ENCODE measurements around the gene CTSZ. TPM values are rescaled to one million over a fixed set of nuclear protein-coding genes. Genes with fewer than 3 reads are reported as not detected.
A peak's percentile ranks its signal among the peaks of the same experiment; 100 is the strongest.
"Not testable (repeated sequence)": the region's sequence is repeated elsewhere in the genome, so short reads cannot be mapped to it uniquely, and the experiment has no call there.

The CTSZ gene
- polyA plus RNA-seq, 2 of the 4 experiments (the other 2 are of a cell fraction): 115 to 156 TPM

DNA sequence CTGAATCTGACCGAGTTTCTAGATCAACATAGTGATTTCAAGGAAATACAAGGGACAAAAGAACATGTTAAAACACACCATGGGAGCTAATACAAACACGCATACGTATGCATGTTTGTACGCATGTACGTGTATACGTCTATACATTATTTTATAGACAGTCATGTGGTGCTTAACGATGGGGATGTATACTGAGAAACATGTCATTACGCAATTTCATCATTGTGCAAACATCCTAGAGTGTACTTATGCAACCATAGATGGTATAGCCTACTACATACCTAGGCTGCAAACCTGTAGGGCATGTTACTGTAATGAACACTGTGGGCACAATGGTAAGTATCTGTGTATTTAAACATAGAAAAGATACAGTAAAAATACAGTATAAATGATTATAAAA, 51.0 kb downstream of the CTSZ start:
- WGBS (ENCODE audit: missing lambda C conversion rate): 73% methylated on average over 8 of the region's 8 CpGs
- H3K27ac ChIP-seq: no peak overlapping the region
- H3K4me3 ChIP-seq: no peak overlapping the region
- FAIRE-seq: no peak
- TF ChIP-seq CEBPB (IDR thresholded peaks at IDR 0.05): peak; percentile 62 to 79; a peak in 2 of 4 replicates
- TF ChIP-seq JUNB (IDR thresholded peaks at IDR 0.05): no peak
- no peak for DNase-seq (ENCODE audit: low read depth in 1 of 2, low spot score in 1 of 2)
- CTCF ChIA-PET: no interaction called here
- ATAC-seq: no peak
- H3K4me1 ChIP-seq: no peaks in the 10 kb centered on the region
- POLR2A ChIA-PET: no interaction called here
- no peaks in the 10 kb centered on the region for H3K9me3 ChIP-seq
- no peak overlapping the region for H3K4me2 ChIP-seq

DNA sequence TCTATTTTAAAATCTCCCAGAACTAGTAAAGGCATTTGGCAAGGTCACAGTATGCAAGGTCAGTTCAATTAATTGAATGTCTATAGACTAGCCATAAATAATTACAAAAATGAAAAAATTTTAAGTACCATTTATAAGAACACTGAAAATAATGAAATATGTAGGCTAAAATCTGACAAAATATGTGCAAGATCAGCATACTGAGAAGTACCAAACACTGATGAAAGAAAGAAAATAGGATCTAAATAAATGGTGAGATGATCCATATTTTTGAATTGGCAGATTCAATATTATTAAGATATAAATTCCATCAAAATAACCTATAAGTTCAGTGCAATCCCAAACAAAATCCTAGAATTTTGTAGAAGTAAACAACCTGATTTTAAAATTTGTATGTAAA, 54.0 kb downstream of the CTSZ start:
- H3K4me3 ChIP-seq: no peak overlapping the region
- TF ChIP-seq CTCF (IDR thresholded peaks at IDR 0.05) (no peak), MAFK (IDR thresholded peaks at IDR 0.05; ENCODE audit: partially characterized antibody) (peak; percentile 46)
- FAIRE-seq: no peak
- ChIA-PET POLR2A (no interaction called here), CTCF (no interaction called here)
- H3K9me3 ChIP-seq: no peaks in the 10 kb centered on the region
- DNase-seq (ENCODE audit: low read depth in 1 of 2, low spot score in 1 of 2): no peak
- H3K4me1 ChIP-seq: no peaks in the 10 kb centered on the region
- H3K27ac ChIP-seq: no peak overlapping the region
- H3K4me2 ChIP-seq: no peak overlapping the region
- ATAC-seq: no peak

- Histone ChIP-seq H3K4me3 (no peak overlapping the region), H3K27ac (no peak overlapping the region), H3K4me2 (no peak overlapping the region), H3K9me3 (no peaks in the 10 kb centered on the region), H3K4me1 (no peaks in the 10 kb centered on the region)
- 66% methylated on average over 5 of the region's 5 CpGs for WGBS (ENCODE audit: missing lambda C conversion rate)
- FAIRE-seq (no peak), DNase-seq (ENCODE audit: low read depth in 1 of 2, low spot score in 1 of 2) (peak in 1 of 2 experiments; percentile 18), ATAC-seq (no peak)
- CTCF ChIA-PET: no interaction called here
- TF ChIP-seq CBX2 (IDR thresholded peaks at IDR 0.05; ENCODE audit: borderline replicate concordance, low read depth) (no peak), MAFK (IDR thresholded peaks at IDR 0.05; ENCODE audit: partially characterized antibody) (peak; percentile 82), CEBPB (IDR thresholded peaks at IDR 0.05) (0 out of 4 replicates have a peak, but pooled peaks of 1 of the 2 experiments have one; percentile 14), ZSCAN20 (CRISPR knock-in tag; IDR thresholded peaks at IDR 0.05) (no peak), SMC3 (IDR thresholded peaks at IDR 0.05) (no peak), NR3C1 (IDR thresholded peaks at IDR 0.05) (no peak), HOXB5 (CRISPR knock-in tag; IDR thresholded peaks at IDR 0.05) (no peak), EP300 (IDR thresholded peaks at IDR 0.05) (no peak), RARB (CRISPR knock-in tag; IDR thresholded peaks at IDR 0.05) (no peak), HOXA7 (CRISPR knock-in tag; IDR thresholded peaks at IDR 0.05) (no peak), GATA3 (IDR thresholded peaks at IDR 0.05; ENCODE audit: borderline replicate concordance) (no peak), CTCF (IDR thresholded peaks at IDR 0.05) (no peak; the same call in 2 of the 3 replicates)
- POLR2A ChIA-PET: no interaction called here
These were observed 56.5 kb downstream of the CTSZ start for GRCh38 chr20:58950603-58951002.

DNA sequence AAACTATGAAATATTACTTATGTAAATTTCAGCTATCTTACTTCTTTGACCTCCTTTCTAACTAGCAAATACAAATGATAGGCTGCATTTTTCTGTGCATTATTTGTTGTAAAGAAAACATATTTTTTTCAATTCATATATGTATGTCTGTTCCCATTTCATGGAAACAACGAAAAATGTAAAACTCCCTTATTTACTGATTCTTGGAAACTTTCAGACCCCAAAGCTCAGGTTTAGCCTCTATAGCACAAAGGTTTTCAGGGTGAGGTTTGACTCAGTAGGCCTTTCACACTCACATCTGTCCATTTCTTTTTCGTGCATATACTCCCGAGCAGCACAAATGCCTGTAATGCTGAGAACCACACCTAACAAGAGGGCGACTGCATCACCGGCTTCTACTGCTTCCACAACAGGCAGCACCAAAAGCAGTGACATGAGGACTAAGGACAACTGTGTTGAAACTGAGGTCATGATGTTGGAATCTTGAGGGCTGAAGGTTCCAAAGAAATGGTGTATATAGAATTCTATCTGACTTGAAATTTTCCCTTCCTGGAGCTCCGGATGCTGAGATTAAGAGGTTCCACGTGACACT, 59.2 kb downstream of the CTSZ start:
- POLR2A ChIA-PET; H3K9me3 ChIP-seq; H3K4me2 ChIP-seq; ATAC-seq; H3K4me3 ChIP-seq; FAIRE-seq; H3K4me1 ChIP-seq; H3K27ac ChIP-seq; DNase-seq (ENCODE audit: low read depth in 1 of 2, low spot score in 1 of 2); CTCF ChIA-PET: not testable (repeated sequence)
- WGBS (ENCODE audit: missing lambda C conversion rate): 61% methylated on average over 7 of the region's 7 CpGs
